Esophagus muscularis mucosa (tissue), 3 donors: ENCODE results near the gene ADK.

Source experiments
- CTCF ChIP-seq, 3 experiments: fragments of 200-600 bp in 2 of 3; fragments of 450-650 bp in 1 of 3; sonication (generic) in 2 of 3; IDR thresholded peaks; one replicate each; pipeline ENCODE4 v1.5.1; 2017 to 2019; ENCODE audit warnings: antibody characterized with exemption in 3 of 3, mild to moderate bottlenecking in 2 of 3, moderate library complexity in 1 of 3
- EP300 ChIP-seq: sonication (generic); formaldehyde crosslinking; IDR thresholded peaks from one replicate; pipeline ENCODE4 v1.6.1; 2017; ENCODE audit warnings: antibody characterized with exemption

GRCh38 chr10:74334221-74334620 lies 183.2 kb downstream of the ADK start:
- no peak for TF ChIP-seq EP300
- no peak for TF ChIP-seq CTCF (IDR thresholded peaks at IDR 0.05)
